ENCODE results near the gene PPP1R12B.
"Not testable (repeated sequence)": the region's sequence is repeated elsewhere in the genome, so short reads cannot be mapped to it uniquely, and the experiment has no call there.

PPP1R12B gene

GRCh38 chr1:202439308-202439707 lies 90.8 kb downstream of the PPP1R12B start:
- DNase-seq (ENCODE audit: low read depth), result no peak

- DNase-seq (ENCODE audit: low read depth), result not testable (repeated sequence)
Measured at GRCh38 chr1:202448140-202448539, 99.6 kb downstream of the PPP1R12B start.

GRCh38 chr1:202451641-202452040 lies 103.1 kb downstream of the PPP1R12B start:
- DNase-seq (ENCODE audit: low read depth), result not testable (repeated sequence)

- no peak for DNase-seq (ENCODE audit: low read depth)
Measured at GRCh38 chr1:202452508-202452907, 104.0 kb downstream of the PPP1R12B start.

- peak; percentile 29 for DNase-seq (ENCODE audit: low read depth)
Measured at GRCh38 chr1:202456372-202457169, 108.1 kb downstream of the PPP1R12B start.

GRCh38 chr1:202458651-202459050 lies 110.2 kb downstream of the PPP1R12B start:
- not testable (repeated sequence) for DNase-seq (ENCODE audit: low read depth)

GRCh38 chr1:202459470-202460142 lies 111.1 kb downstream of the PPP1R12B start:
- DNase-seq (ENCODE audit: low read depth), result not testable (repeated sequence)

- DNase-seq (ENCODE audit: low read depth), result peak; percentile 34
Measured at GRCh38 chr1:202460143-202460495, 111.6 kb downstream of the PPP1R12B start.

- no peak for DNase-seq (ENCODE audit: low read depth)
Measured at GRCh38 chr1:202462342-202463076, 114.0 kb downstream of the PPP1R12B start.

GRCh38 chr1:202464153-202464742 lies 115.7 kb downstream of the PPP1R12B start:
- not testable (repeated sequence) for DNase-seq (ENCODE audit: low read depth)

- DNase-seq (ENCODE audit: low read depth), result not testable (repeated sequence)
Measured at GRCh38 chr1:202465644-202466270, 117.3 kb downstream of the PPP1R12B start.

GRCh38 chr1:202466339-202466738 lies 117.8 kb downstream of the PPP1R12B start:
- not testable (repeated sequence) for DNase-seq (ENCODE audit: low read depth)

GRCh38 chr1:202467381-202467780 lies 118.9 kb downstream of the PPP1R12B start:
- DNase-seq (ENCODE audit: low read depth), result not testable (repeated sequence)

GRCh38 chr1:202468695-202469094 lies 120.2 kb downstream of the PPP1R12B start:
- DNase-seq (ENCODE audit: low read depth), result not testable (repeated sequence)

GRCh38 chr1:202469123-202469522 lies 120.6 kb downstream of the PPP1R12B start:
- DNase-seq (ENCODE audit: low read depth), result not testable (repeated sequence)

GRCh38 chr1:202471246-202471645 lies 122.7 kb downstream of the PPP1R12B start:
- no peak for DNase-seq (ENCODE audit: low read depth)

- DNase-seq (ENCODE audit: low read depth), result not testable (repeated sequence)
Measured at GRCh38 chr1:202472347-202473124, 124.0 kb downstream of the PPP1R12B start.

- not testable (repeated sequence) for DNase-seq (ENCODE audit: low read depth)
Measured at GRCh38 chr1:202473266-202474045, 125.0 kb downstream of the PPP1R12B start.

- not testable (repeated sequence) for DNase-seq (ENCODE audit: low read depth)
Measured at GRCh38 chr1:202479661-202480060, 131.2 kb downstream of the PPP1R12B start.

GRCh38 chr1:202480640-202481039 lies 132.1 kb downstream of the PPP1R12B start:
- DNase-seq (ENCODE audit: low read depth), result not testable (repeated sequence)
